ENCODE data around the gene NUP98.

NUP98 gene

GRCh38 chr11:3637201-3637600 is 160.2 kb downstream of the NUP98 start:
- DNase-seq = no peak

GRCh38 chr11:3635641-3636375 is 161.5 kb downstream of the NUP98 start:
- no peak for DNase-seq

- no peak for DNase-seq
These were observed 165.2 kb downstream of the NUP98 start for GRCh38 chr11:3632070-3632660.

- DNase-seq = no peak
These were observed 166.0 kb downstream of the NUP98 start for GRCh38 chr11:3631331-3631730.

GRCh38 chr11:3627291-3627690 is 170.1 kb downstream of the NUP98 start:
- peak; percentile 37 for DNase-seq

- no peak for DNase-seq
These were observed 170.9 kb downstream of the NUP98 start for GRCh38 chr11:3626250-3626960.
